Measurements from ENCODE around the gene MCF2.

Gene MCF2

GRCh38 chrX:139600105-139600504 lies 107.9 kb downstream of the MCF2 start:
- no peak for DNase-seq (ENCODE audit: low read depth)

GRCh38 chrX:139596068-139596467 lies 111.9 kb downstream of the MCF2 start:
- DNase-seq (ENCODE audit: low read depth): no peak

- no peak for DNase-seq (ENCODE audit: low read depth)
These were observed 122.4 kb downstream of the MCF2 start for GRCh38 chrX:139585613-139586012.

- no peak for DNase-seq (ENCODE audit: low read depth)
These were observed 126.9 kb downstream of the MCF2 start for GRCh38 chrX:139581068-139581467.

GRCh38 chrX:139566981-139567380 lies 141.0 kb downstream of the MCF2 start:
- DNase-seq (ENCODE audit: low read depth): no peak

- DNase-seq (ENCODE audit: low read depth): no peak
These were observed 144.7 kb downstream of the MCF2 start for GRCh38 chrX:139563251-139563650.

- no peak for DNase-seq (ENCODE audit: low read depth)
These were observed 147.7 kb downstream of the MCF2 start for GRCh38 chrX:139560221-139560620.

- DNase-seq (ENCODE audit: low read depth): no peak
These were observed 148.5 kb downstream of the MCF2 start for GRCh38 chrX:139559383-139560042.

GRCh38 chrX:139554991-139555675 lies 152.8 kb downstream of the MCF2 start:
- DNase-seq (ENCODE audit: low read depth): no peak

- no peak for DNase-seq (ENCODE audit: low read depth)
These were observed 153.6 kb downstream of the MCF2 start for GRCh38 chrX:139554376-139554775.

GRCh38 chrX:139544591-139544990 lies 163.4 kb downstream of the MCF2 start:
- DNase-seq (ENCODE audit: low read depth): no peak

GRCh38 chrX:139543920-139544319 lies 164.0 kb downstream of the MCF2 start:
- DNase-seq (ENCODE audit: low read depth): no peak

GRCh38 chrX:139542652-139543051 lies 165.3 kb downstream of the MCF2 start:
- DNase-seq (ENCODE audit: low read depth): no peak

GRCh38 chrX:139538907-139539790 lies 168.8 kb downstream of the MCF2 start:
- DNase-seq (ENCODE audit: low read depth): no peak

- DNase-seq (ENCODE audit: low read depth): no peak
These were observed 174.5 kb downstream of the MCF2 start for GRCh38 chrX:139533444-139533843.

GRCh38 chrX:139532834-139533233 lies 175.1 kb downstream of the MCF2 start:
- DNase-seq (ENCODE audit: low read depth): no peak
